Stimulated activated CD8-positive, alpha-beta memory T cell treated with anti-CD3 and anti-CD28 coated beads, Interleukin-12 subunit alpha, Interleukin-12 subunit beta, amount 100 ng/mL, for 4 hours (primary cell): ENCODE results near the gene PNKD.
A peak's percentile ranks its signal among the peaks of the same experiment; 100 is the strongest.

Experiments used
- DNase-seq: peaks from one replicate; pipeline ENCODE4 v3.0.0-alpha.2; 2020; ENCODE audit warnings: low read depth

PNKD gene, protein sequence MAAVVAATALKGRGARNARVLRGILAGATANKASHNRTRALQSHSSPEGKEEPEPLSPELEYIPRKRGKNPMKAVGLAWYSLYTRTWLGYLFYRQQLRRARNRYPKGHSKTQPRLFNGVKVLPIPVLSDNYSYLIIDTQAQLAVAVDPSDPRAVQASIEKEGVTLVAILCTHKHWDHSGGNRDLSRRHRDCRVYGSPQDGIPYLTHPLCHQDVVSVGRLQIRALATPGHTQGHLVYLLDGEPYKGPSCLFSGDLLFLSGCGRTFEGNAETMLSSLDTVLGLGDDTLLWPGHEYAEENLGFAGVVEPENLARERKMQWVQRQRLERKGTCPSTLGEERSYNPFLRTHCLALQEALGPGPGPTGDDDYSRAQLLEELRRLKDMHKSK

GRCh38 chr2:218269900-218270720 is at the start of gene PNKD, which contains the start of gene AAMP:
Gene PNKD, plus strand, starts transcription at chr2:218270519. Its CDS starts 17 bp downstream, at chr2:218270536.
Gene AAMP, minus strand, starts transcription at chr2:218270137. Its CDS starts 51 bp downstream, at chr2:218270086.
- peak; percentile 100 for DNase-seq

- no peak for DNase-seq
Measured at GRCh38 chr2:218221000-218221399, 49.3 kb upstream of the PNKD start.

DNA sequence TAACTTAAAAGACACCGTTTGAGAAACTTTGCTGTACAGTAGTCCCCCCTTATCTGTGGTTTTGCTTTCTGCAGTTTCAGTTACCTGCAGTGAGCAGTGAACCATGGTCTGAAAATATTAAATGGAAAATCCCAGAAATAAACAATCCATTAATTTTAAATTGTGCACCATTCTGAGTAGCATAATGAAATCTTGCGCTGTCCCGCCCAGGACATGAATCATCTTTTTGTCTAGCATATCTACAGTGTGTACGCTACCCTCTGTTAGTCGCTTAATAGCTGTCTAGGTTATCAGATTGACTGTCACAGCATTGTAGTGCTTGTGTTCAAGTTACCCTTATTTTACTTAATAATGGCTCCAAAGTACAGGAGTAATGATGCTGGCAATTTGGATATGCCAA is 47.3 kb upstream of the PNKD start:
- DNase-seq = no peak

DNA sequence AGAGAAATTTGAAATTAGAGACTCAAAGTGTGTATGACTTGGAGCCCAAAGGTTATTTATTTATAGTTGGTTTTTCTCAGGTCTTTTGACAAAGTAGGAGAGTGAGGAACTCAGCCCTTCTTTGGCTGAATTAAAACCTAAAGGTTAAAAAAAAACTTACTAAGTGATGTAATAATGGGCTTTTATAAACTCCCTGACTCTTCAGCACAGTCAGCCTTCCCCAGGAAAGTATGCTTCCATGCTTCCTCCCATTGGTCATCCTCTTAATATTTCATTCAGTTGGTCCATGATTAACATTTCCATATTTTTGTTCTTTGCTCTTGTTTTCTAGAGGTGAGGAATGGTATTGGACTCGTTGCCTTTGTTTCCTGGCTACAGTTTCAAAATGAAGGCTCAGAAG is 46.1 kb upstream of the PNKD start:
- DNase-seq = no peak

- no peak for DNase-seq
Measured at GRCh38 chr2:218226903-218227302, 43.4 kb upstream of the PNKD start.

DNA sequence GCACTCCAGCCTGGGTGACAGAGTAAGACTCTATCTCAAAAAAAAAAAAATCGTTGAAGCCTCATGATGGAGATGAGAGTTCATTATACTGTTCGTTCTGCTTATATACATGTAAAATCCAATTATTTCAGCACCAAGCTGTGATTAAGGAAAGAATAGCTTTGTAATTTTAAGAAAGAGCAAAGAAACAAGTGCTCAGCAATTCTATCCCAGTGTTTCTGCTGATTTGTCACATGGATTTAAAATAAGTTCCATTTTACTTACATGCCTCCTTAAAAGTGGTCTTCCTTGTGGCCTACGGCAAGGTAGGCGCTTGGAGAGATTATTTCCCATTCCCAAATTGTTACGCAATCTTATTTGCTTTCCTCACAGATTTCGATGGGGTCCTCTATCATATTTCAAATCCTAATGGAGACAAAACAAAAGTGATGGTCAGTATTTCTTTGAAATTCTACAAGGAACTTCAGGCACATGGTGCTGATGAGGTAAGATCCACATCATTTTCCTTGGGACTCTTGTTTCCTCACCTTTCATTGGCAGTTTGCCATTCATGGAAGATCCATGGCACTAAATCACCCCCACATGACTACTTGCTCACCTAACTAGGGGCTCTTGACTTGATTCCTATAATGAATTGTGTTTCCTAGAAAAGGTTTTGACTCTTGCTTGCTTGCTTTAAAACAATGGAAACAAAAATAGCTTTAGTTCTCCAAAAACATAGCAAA is 41.8 kb upstream of the PNKD start:
- DNase-seq = no peak

DNA sequence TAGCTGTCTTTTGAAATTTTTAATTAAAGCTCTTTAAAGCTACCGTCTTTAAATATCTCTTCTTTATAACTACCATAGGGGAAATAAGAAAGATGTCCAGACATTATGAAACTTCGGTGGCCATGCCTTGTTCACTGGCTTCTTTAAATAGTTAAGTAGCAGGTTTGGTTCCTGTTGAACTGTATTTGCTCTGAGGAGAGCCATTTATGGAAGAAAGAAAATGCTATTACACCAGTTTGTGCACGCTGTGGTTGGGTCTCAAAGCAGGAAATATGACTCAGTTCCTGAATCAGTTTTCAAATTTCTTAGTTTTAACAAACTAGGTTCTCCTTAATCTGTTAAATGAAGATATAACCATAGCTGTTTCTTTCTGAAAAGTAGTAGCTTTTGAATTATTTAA is 41.1 kb upstream of the PNKD start:
- DNase-seq = no peak

GRCh38 chr2:218229851-218230250 is 40.5 kb upstream of the PNKD start:
- no peak for DNase-seq

- DNase-seq = no peak
Measured at GRCh38 chr2:218230882-218231281, 39.4 kb upstream of the PNKD start.

DNA sequence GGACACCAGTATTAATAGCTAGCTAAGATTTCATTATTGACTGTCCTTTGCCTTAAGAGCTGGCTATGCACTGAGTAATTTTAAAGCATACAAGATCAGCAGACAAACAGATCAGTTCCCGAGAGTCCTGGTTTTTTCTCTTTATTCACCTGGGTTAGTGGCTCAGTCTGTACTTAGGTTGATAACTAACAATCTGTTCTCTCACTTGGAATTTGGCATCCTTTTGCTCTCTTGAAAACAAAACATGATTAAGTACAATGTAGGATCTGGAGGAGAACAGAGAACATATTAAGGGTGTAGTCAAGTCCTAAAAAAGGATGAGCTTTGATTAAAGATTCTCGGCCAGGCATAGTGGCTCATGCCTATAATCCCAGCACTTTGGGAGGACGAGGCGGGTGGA is 36.8 kb upstream of the PNKD start:
- no peak for DNase-seq

GRCh38 chr2:218234521-218234920 is 35.8 kb upstream of the PNKD start:
- DNase-seq = no peak

GRCh38 chr2:218235017-218235416 is 35.3 kb upstream of the PNKD start:
- no peak for DNase-seq

GRCh38 chr2:218236829-218237228 is 33.5 kb upstream of the PNKD start:
- no peak for DNase-seq

DNA sequence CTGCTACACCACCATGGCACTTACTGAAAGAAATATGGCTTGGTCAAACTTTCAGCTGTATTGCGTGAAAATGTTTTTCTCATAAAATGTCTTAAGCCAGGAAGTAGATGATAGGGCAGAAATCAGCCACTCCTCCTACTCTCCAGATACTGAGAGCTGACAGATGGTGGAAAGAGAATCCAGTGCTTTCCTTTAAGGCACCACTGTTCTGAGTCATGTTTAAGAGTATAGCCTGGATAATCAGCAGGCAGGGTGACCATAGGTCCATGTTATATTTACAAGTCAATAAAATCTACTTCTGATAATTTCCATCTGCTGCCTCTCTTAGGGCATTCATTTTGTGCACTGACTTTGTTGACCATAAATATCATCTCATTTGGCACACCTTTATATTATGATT is 31.4 kb upstream of the PNKD start:
- no peak for DNase-seq

GRCh38 chr2:218244204-218244603 is 26.1 kb upstream of the PNKD start:
- no peak for DNase-seq

GRCh38 chr2:218244665-218245064 is 25.7 kb upstream of the PNKD start:
- DNase-seq = no peak

DNA sequence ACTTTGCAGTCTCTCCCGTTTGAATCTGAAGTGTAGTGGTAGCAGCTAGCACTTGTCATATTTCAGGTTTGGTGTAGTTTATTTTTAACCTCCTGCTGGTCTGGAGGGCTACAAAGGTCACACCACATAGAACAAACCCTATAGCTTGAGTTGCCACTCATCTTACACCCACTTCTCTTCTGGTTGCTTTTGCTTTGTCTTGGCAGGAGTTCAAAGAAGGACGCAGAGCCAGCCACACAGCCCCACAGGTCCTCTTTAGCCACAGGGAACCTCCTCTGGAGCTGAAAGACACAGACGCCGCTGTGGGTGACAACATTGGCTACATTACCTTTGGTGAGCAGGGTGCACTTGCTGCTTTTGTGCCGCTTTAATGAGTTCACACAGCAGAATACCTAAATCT is 25.1 kb upstream of the PNKD start:
- no peak for DNase-seq

GRCh38 chr2:218249691-218250090 is 20.6 kb upstream of the PNKD start:
- no peak for DNase-seq

- no peak for DNase-seq
Measured at GRCh38 chr2:218252509-218253231, 17.6 kb upstream of the PNKD start.

DNA sequence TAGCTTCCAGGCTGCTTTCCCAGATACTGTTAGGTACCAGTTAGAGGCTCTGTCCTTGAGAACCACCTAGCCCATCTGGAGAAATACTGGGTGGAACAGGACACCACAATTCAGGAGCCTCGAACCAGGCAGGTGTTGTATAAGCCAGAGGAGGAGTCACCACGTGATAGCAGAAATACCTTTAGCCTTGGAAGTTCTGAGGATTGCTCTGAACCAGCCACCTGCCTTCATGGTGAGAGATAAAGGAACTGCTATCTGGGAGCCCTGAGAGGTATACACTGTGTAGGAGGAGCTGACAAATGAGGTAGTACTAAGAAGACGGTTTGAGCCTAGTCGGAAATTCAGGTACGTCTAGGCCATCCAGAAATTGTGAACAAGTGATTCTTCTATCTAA is 17.1 kb upstream of the PNKD start:
- DNase-seq = no peak

DNA sequence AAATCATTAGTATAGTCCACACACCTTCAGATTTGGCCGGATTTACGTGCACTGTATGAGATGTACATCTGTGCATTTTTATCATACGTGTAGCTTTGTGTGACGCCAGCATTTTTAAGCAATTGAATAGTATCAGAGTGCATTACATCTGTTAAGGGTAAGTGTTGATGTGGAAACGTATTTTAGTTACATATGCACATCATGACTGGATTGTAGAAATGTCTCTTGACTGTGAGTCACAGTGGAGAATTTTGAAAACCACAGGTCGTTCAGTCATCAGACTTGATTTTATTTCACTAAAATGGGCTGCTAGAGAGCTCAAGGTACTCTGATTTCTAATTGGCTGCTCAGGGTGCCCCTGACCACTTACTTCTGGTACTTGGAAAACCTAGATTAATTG is 14.9 kb upstream of the PNKD start:
- no peak for DNase-seq
